ENCODE measurements around the gene UGT1A9.
"Not testable (repeated sequence)": the region's sequence is repeated elsewhere in the genome, so short reads cannot be mapped to it uniquely, and the experiment has no call there.

Gene UGT1A9

GRCh38 chr2:233743464-233744259 lies 72.0 kb downstream of the UGT1A9 start:
- Histone ChIP-seq H3K27me3 (ENCODE audit: control insufficient read depth, insufficient read depth, low read length) (no peaks in the 10 kb centered on the region), H3K27ac (ENCODE audit: low read length) (no peak overlapping the region), H3K9me3 (ENCODE audit: control insufficient read depth, insufficient read depth, low read length) (no peaks in the 10 kb centered on the region), H3K4me3 (ENCODE audit: low read length) (no peak overlapping the region), H3K36me3 (ENCODE audit: control insufficient read depth, insufficient read depth, low read length) (0 out of 2 replicates have a peak, but pooled peaks cover 2% of the 10 kb centered on the region), H3K4me1 (ENCODE audit: control insufficient read depth, insufficient read depth, low read length) (no peaks in the 10 kb centered on the region; the same call in 1 of the 2 replicates)
- no peak for DNase-seq (ENCODE audit: low read depth, low spot score)
- no CpG with 5 or more reads among the region's 46 CpGs for WGBS (ENCODE audit: insufficient coverage, insufficient read length)

- no peaks in the 10 kb centered on the region for H3K9me3 ChIP-seq (ENCODE audit: control insufficient read depth, insufficient read depth, low read length)
- no peaks in the 10 kb centered on the region; the same call in 1 of the 2 replicates for H3K4me1 ChIP-seq (ENCODE audit: control insufficient read depth, insufficient read depth, low read length)
- no CpG with 5 or more reads among the region's 5 CpGs for WGBS (ENCODE audit: insufficient coverage, insufficient read length)
- H3K27ac ChIP-seq (ENCODE audit: low read length), result no peak overlapping the region
- DNase-seq (ENCODE audit: low read depth, low spot score), result no peak
- 0 out of 2 replicates have a peak, but pooled peaks cover 2% of the 10 kb centered on the region for H3K36me3 ChIP-seq (ENCODE audit: control insufficient read depth, insufficient read depth, low read length)
- no peak overlapping the region for H3K4me3 ChIP-seq (ENCODE audit: low read length)
- no peaks in the 10 kb centered on the region for H3K27me3 ChIP-seq (ENCODE audit: control insufficient read depth, insufficient read depth, low read length)
Measured at GRCh38 chr2:233745073-233745755, 73.5 kb downstream of the UGT1A9 start.

- H3K27ac ChIP-seq (ENCODE audit: low read length); H3K36me3 ChIP-seq (ENCODE audit: control insufficient read depth, insufficient read depth, low read length); DNase-seq (ENCODE audit: low read depth, low spot score); H3K27me3 ChIP-seq (ENCODE audit: control insufficient read depth, insufficient read depth, low read length); H3K4me1 ChIP-seq (ENCODE audit: control insufficient read depth, insufficient read depth, low read length); H3K9me3 ChIP-seq (ENCODE audit: control insufficient read depth, insufficient read depth, low read length); H3K4me3 ChIP-seq (ENCODE audit: low read length): not testable (repeated sequence)
- no CpG with 5 or more reads among the region's 2 CpGs for WGBS (ENCODE audit: insufficient coverage, insufficient read length)
Measured at GRCh38 chr2:233745838-233746237, 74.1 kb downstream of the UGT1A9 start.

GRCh38 chr2:233746475-233747282 lies 75.0 kb downstream of the UGT1A9 start:
- H3K27ac ChIP-seq (ENCODE audit: low read length), result no peak overlapping the region
- no peak for DNase-seq (ENCODE audit: low read depth, low spot score)
- H3K4me3 ChIP-seq (ENCODE audit: low read length), result no peak overlapping the region
- H3K9me3 ChIP-seq (ENCODE audit: control insufficient read depth, insufficient read depth, low read length), result no peaks in the 10 kb centered on the region; the same call in 1 of the 2 replicates
- no peaks in the 10 kb centered on the region for H3K27me3 ChIP-seq (ENCODE audit: control insufficient read depth, insufficient read depth, low read length)
- 0 out of 2 replicates have a peak, but pooled peaks cover 2% of the 10 kb centered on the region for H3K36me3 ChIP-seq (ENCODE audit: control insufficient read depth, insufficient read depth, low read length)
- no peaks in the 10 kb centered on the region; the same call in 1 of the 2 replicates for H3K4me1 ChIP-seq (ENCODE audit: control insufficient read depth, insufficient read depth, low read length)
- no CpG with 5 or more reads among the region's 10 CpGs for WGBS (ENCODE audit: insufficient coverage, insufficient read length)

GRCh38 chr2:233747283-233747544 lies 75.5 kb downstream of the UGT1A9 start:
- Histone ChIP-seq H3K9me3 (ENCODE audit: control insufficient read depth, insufficient read depth, low read length) (no peaks in the 10 kb centered on the region; the same call in 1 of the 2 replicates), H3K4me1 (ENCODE audit: control insufficient read depth, insufficient read depth, low read length) (no peaks in the 10 kb centered on the region; the same call in 1 of the 2 replicates), H3K36me3 (ENCODE audit: control insufficient read depth, insufficient read depth, low read length) (0 out of 2 replicates have a peak, but pooled peaks cover 2% of the 10 kb centered on the region), H3K27ac (ENCODE audit: low read length) (no peak overlapping the region), H3K4me3 (ENCODE audit: low read length) (no peak overlapping the region), H3K27me3 (ENCODE audit: control insufficient read depth, insufficient read depth, low read length) (no peaks in the 10 kb centered on the region)
- DNase-seq (ENCODE audit: low read depth, low spot score), result no peak
- WGBS (ENCODE audit: insufficient coverage, insufficient read length), result no CpG with 5 or more reads among the region's 6 CpGs

GRCh38 chr2:233750689-233751088 lies 79.0 kb downstream of the UGT1A9 start:
- not testable (repeated sequence) for H3K9me3 ChIP-seq (ENCODE audit: control insufficient read depth, insufficient read depth, low read length); H3K27me3 ChIP-seq (ENCODE audit: control insufficient read depth, insufficient read depth, low read length); H3K36me3 ChIP-seq (ENCODE audit: control insufficient read depth, insufficient read depth, low read length); H3K4me3 ChIP-seq (ENCODE audit: low read length); H3K4me1 ChIP-seq (ENCODE audit: control insufficient read depth, insufficient read depth, low read length); H3K27ac ChIP-seq (ENCODE audit: low read length); DNase-seq (ENCODE audit: low read depth, low spot score)
- no CpG with 5 or more reads among the region's 2 CpGs for WGBS (ENCODE audit: insufficient coverage, insufficient read length)

GRCh38 chr2:233751212-233752009 lies 79.7 kb downstream of the UGT1A9 start:
- not testable (repeated sequence) for H3K4me3 ChIP-seq (ENCODE audit: low read length); H3K9me3 ChIP-seq (ENCODE audit: control insufficient read depth, insufficient read depth, low read length); H3K4me1 ChIP-seq (ENCODE audit: control insufficient read depth, insufficient read depth, low read length); H3K36me3 ChIP-seq (ENCODE audit: control insufficient read depth, insufficient read depth, low read length); H3K27me3 ChIP-seq (ENCODE audit: control insufficient read depth, insufficient read depth, low read length); H3K27ac ChIP-seq (ENCODE audit: low read length); DNase-seq (ENCODE audit: low read depth, low spot score)
- no CpG with 5 or more reads among the region's 2 CpGs for WGBS (ENCODE audit: insufficient coverage, insufficient read length)

- no peak for DNase-seq (ENCODE audit: low read depth, low spot score)
- Histone ChIP-seq H3K36me3 (ENCODE audit: control insufficient read depth, insufficient read depth, low read length) (no peaks in the 10 kb centered on the region), H3K4me3 (ENCODE audit: low read length) (no peak overlapping the region), H3K27me3 (ENCODE audit: control insufficient read depth, insufficient read depth, low read length) (no peaks in the 10 kb centered on the region), H3K4me1 (ENCODE audit: control insufficient read depth, insufficient read depth, low read length) (no peaks in the 10 kb centered on the region), H3K27ac (ENCODE audit: low read length) (no peak overlapping the region), H3K9me3 (ENCODE audit: control insufficient read depth, insufficient read depth, low read length) (no peaks in the 10 kb centered on the region; the same call in 1 of the 2 replicates)
- no CpG with 5 or more reads among the region's 44 CpGs for WGBS (ENCODE audit: insufficient coverage, insufficient read length)
Measured at GRCh38 chr2:233754872-233755611, 83.3 kb downstream of the UGT1A9 start.

- WGBS (ENCODE audit: insufficient coverage, insufficient read length), result no CpG with 5 or more reads among the region's 7 CpGs
- no peak overlapping the region for H3K27ac ChIP-seq (ENCODE audit: low read length)
- DNase-seq (ENCODE audit: low read depth, low spot score), result no peak
Measured at GRCh38 chr2:233756429-233757081, 84.9 kb downstream of the UGT1A9 start.

More at GRCh38 chr2:233756429-233757081, 84.9 kb downstream of the UGT1A9 start:
- no peaks in the 10 kb centered on the region for H3K27me3 ChIP-seq (ENCODE audit: control insufficient read depth, insufficient read depth, low read length)
- H3K4me1 ChIP-seq (ENCODE audit: control insufficient read depth, insufficient read depth, low read length), result no peaks in the 10 kb centered on the region
- no peaks in the 10 kb centered on the region for H3K9me3 ChIP-seq (ENCODE audit: control insufficient read depth, insufficient read depth, low read length)
- no peaks in the 10 kb centered on the region for H3K36me3 ChIP-seq (ENCODE audit: control insufficient read depth, insufficient read depth, low read length)
- no peak overlapping the region for H3K4me3 ChIP-seq (ENCODE audit: low read length)

Data from iPS DF 6.9 (cell line).